ENCODE measurements around the gene PRKAR1B.

PRKAR1B gene

GRCh38 chr7:523347-524336 is 203.4 kb downstream of the PRKAR1B start:
- TF ChIP-seq CTCF (conservative IDR thresholded peaks at IDR 0.05) = no peak

GRCh38 chr7:522951-523314 is 204.1 kb downstream of the PRKAR1B start:
- peak overlapping the region; percentile 51; the same call in 1 of the 2 replicates for H3K27ac ChIP-seq
- TF ChIP-seq CTCF (conservative IDR thresholded peaks at IDR 0.05) = no peak

More at GRCh38 chr7:523347-524336, 203.4 kb downstream of the PRKAR1B start:
- no peak overlapping the region for H3K27ac ChIP-seq

- H3K27ac ChIP-seq = peak overlapping the region; percentile 51; the same call in 1 of the 2 replicates
- TF ChIP-seq CTCF (conservative IDR thresholded peaks at IDR 0.05) = no peak
Observed at GRCh38 chr7:522071-522950, 204.8 kb downstream of the PRKAR1B start.

GRCh38 chr7:521221-522070 is 205.6 kb downstream of the PRKAR1B start:
- no peak for TF ChIP-seq CTCF (conservative IDR thresholded peaks at IDR 0.05)
- H3K27ac ChIP-seq = peak overlapping the region; percentile 51; the same call in 1 of the 2 replicates

GRCh38 chr7:520503-521161 is 206.4 kb downstream of the PRKAR1B start:
- no peak for TF ChIP-seq CTCF (conservative IDR thresholded peaks at IDR 0.05)
- H3K27ac ChIP-seq = peak overlapping the region; percentile 94

GRCh38 chr7:519484-520390 is 207.3 kb downstream of the PRKAR1B start, which contains the start of gene PDGFA:
Gene PDGFA, minus strand, starts transcription at chr7:519846. Its CDS starts 845 bp downstream, at chr7:519001.
- H3K27ac ChIP-seq = peak within 1 kb of the TSS; percentile 94
- TF ChIP-seq CTCF (conservative IDR thresholded peaks at IDR 0.05) = peak; percentile 40; the same call in 1 of the 2 replicates
